ENCODE data around the gene BPIFB3.

Gene BPIFB3

DNA sequence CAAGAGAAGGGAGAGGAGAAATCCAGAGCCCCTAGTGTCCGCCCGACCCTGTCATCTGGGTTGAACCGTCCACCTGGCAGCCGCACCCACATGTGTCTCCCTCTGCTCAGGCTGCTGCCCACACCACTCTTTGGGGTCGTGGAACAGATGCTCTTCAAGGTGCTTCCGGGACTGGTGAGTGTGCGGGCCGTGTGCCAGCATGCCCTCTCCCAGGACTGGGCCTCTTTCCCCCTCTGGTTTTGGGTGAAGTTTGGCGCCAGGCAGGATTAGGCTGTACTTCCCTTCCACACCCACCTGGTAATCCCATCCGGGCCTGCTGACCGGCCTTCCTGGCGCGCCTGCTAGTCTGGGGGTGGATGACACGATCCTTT lies 7.9 kb downstream of the BPIFB3 start:
- in situ Hi-C loops (cut with MboI; ENCODE audit: low sequenced_read_pairs): no loop called here

GRCh38 chr20:33062105-33062824 lies 8.6 kb downstream of the BPIFB3 start:
- in situ Hi-C loops (cut with MboI; ENCODE audit: low sequenced_read_pairs): no loop called here

DNA sequence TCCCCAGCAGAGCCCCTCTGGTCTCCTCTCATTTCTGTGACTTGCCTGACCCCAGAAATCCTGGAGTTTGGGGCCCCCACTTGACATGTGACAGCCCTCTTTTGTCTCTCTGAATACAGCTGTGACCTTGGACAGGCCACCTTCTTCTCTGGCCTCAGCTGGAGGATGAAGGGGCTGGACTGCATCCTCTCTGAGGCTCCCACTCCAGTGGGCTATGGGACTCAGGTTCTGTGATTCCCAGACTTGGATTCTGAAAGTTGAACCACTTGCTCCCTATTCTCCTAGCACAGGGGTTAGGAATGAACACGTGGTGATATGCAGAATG lies 9.1 kb downstream of the BPIFB3 start:
- in situ Hi-C loops (cut with MboI; ENCODE audit: low sequenced_read_pairs): no loop called here

DNA sequence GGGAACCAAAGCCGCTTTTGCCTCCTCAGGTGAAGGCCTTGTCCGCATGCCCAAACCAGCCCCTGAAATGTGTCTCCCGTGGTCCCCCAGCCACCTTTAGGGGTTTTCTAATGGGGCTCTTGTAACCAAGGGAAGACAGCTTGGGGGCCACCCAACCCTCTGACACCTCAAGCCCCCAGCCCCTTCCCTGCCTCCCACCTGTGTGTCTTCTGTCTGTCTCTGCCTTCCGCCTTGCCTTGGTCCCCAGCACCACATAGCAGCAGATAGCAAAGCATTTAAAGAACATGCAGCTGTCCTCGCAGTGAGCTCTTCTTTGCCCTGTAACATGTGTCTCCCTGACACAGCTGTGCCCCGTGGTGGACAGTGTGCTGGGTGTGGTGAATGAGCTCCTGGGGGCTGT lies 9.6 kb downstream of the BPIFB3 start:
- in situ Hi-C loops (cut with MboI; ENCODE audit: low sequenced_read_pairs): no loop called here

GRCh38 chr20:33064572-33065287 lies 11.0 kb downstream of the BPIFB3 start:
- in situ Hi-C loops (cut with MboI; ENCODE audit: low sequenced_read_pairs): no loop called here

DNA sequence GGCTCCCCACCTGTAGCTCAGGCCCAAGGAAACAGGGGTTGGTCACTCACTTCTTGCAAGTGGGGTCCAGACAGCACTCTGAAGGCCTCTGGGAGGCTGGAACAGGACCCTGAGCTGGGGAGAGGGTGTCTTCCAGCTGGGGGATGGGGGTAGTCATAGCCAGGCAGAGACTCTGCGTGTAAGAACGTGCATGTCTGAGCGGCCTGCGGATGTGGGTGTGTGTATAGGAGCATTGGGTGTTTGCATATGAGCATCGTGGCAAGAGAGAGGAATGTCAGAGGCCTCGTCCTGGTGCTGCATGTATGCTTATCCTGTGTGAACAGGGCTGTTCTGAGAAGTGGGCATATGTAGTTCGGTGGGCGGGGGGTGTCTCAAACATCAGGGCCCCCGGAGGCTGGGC lies 12.1 kb downstream of the BPIFB3 start:
- in situ Hi-C loops (cut with MboI; ENCODE audit: low sequenced_read_pairs): no loop called here

GRCh38 chr20:33067806-33068205 lies 14.1 kb downstream of the BPIFB3 start:
- in situ Hi-C loops (cut with MboI; ENCODE audit: low sequenced_read_pairs): no loop called here

- in situ Hi-C loops (cut with MboI; ENCODE audit: low sequenced_read_pairs): no loop called here
Measured at GRCh38 chr20:33068251-33068939, 14.7 kb downstream of the BPIFB3 start.

DNA sequence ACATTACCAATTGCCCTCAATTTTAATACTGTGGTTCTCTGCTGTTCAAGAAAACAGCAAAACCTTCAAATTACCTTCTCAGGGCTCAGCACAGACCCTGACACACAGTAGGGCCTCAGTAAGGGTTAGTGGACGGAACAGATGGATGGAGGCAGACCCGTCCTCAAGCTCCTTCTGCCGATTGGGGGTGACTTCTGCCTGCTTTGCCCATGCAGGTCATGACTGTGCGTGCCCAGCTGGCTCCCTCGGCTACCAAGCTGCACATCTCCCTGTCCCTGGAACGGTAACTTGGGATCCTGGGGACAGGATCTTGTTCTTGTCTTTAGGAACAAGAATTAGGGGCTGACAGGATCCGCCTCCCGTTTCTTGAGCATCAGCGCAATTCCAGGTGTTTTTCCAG lies 16.0 kb downstream of the BPIFB3 start:
- in situ Hi-C loops (cut with MboI; ENCODE audit: low sequenced_read_pairs): no loop called here

DNA sequence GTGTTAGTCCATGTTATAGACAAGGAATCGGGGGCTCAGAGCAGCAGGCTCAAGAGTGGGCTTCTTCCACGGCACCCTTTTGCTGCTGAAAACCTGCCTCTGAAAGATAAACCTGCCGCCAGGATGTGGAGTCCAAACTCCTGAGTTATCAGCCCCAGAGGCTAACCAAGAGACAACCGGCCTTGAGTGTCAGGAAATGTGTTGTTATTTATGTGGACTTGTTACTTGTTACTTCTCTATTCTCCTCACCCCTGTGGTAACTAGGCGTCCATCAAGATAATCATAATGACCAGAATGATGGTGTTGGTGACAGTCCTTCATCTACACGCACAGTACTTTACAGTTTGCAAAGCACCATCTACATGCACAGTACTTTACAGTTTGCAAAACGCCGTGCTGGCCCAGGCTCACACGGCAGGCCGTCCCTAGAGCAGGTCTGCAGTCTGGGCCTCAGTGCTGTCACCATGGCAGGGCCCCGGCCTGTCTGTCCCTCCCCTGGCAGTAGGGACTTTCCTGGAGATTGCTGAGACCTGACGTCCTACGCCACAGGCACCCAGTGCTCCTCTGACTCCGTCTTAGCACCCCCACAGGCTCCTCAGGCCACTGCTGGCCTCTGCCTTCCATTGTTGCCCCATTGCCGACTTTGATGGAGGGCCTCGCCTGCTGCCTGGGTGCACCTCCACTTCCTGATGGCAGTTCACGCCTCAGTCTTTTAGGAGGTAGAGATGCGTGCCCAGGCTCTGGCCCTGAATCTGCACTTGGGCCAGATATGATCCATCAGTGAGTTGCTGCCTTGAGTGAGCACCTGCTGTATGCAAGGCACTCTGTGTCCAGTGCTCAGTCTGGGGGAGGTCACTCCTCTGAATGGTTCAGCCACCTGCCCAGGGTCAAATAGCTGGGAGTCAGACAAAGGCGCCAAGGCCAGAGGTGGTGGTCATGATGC lies 16.7 kb downstream of the BPIFB3 start:
- in situ Hi-C loops (cut with MboI; ENCODE audit: low sequenced_read_pairs): no loop called here

- in situ Hi-C loops (cut with MboI; ENCODE audit: low sequenced_read_pairs): no loop called here
Measured at GRCh38 chr20:33071198-33071597, 17.5 kb downstream of the BPIFB3 start.

DNA sequence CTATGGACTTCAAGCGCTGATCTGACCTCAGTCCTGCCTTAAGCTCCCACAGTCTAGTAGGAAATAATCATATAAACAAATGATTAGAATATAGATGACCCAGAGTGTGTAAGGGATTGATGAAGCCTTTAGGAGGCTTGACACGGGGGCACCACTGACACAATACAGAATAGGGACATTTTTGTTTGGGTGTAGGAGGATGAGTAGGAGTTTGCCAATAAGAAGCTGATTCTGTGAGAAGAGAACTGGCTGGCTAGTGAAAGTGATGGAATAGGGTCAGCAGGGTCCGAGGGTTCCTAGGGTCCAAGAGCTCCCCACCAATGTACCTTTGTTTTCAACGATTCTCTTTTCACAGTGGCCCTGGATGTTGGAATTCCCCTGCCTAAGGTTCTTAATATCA lies 18.7 kb downstream of the BPIFB3 start:
- in situ Hi-C loops (cut with MboI; ENCODE audit: low sequenced_read_pairs): no loop called here

DNA sequence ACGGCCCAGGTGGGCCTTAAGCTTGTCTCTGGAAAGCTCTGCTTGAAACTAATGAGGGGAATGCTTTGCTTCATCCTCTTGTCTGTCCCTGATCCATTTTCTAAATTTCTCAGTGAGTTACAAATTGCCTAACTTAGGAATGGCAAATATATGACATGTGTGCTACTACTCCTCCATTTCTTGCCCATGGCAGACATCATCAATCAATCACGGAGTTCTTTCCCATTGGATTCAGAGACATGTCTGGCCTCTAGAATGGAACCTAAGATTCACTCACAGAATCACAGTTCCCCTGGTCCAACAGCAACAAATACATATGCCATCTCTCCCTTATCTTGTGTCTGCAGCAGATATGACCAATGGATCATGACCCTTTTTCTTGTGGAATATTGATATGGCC lies 19.1 kb downstream of the BPIFB3 start:
- in situ Hi-C loops (cut with MboI; ENCODE audit: low sequenced_read_pairs): no loop called here

DNA sequence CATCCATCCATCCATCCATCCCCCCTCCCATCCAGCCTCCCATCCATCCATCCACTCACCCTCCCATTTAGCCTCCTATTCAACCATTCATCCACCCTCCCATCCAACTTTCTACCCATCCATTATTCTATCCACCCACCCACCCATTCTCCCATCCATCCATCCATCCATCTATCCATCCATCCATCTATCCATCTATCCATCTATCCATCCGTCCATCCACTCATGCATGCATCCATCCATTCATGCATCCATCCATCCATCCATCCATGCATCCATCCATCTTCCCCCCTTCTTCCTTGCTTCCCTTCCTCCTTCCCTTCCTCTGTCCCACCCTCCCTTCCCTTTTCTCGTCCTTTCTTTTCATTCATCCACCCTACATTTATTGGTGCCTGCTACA lies 21.0 kb downstream of the BPIFB3 start:
- in situ Hi-C loops (cut with MboI; ENCODE audit: low sequenced_read_pairs): no loop called here

GRCh38 chr20:33075281-33075680 lies 21.6 kb downstream of the BPIFB3 start:
- in situ Hi-C loops (cut with MboI; ENCODE audit: low sequenced_read_pairs): no loop called here

DNA sequence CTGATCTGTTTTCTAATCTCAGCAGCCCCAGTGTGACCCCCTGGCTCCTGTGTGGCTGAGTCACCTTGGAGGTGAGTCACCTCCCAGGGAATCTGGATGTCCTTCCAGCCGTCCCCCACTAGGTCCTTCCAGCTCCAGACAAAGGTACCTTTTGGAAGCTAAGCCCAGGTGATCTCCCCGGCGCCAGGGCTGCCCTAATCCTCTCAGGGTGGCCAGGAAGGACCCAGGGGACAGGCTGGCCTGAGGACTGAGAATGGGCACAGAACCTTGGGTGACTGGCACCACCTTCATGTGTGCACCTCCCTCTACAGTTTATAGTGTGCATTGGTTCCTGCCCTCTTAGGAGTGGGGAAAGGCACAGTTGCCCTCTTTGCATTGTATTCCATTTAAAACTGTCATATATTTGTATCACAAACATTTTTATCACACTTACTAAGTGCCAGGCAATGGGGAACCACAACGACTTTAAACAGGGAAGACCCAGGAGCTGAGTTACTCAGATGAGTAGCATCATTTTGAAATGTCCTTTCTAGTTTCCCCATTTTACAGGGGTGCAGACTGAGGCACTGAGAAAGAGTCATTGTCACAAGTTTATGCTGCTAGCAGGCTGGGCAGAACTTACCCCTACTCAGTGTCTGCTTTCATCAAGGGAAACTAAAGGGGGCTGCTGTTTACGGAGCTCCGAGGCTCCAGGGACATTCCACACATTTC lies 23.1 kb downstream of the BPIFB3 start:
- in situ Hi-C loops (cut with MboI; ENCODE audit: low sequenced_read_pairs): no loop called here

GRCh38 chr20:33079259-33079658 lies 25.6 kb downstream of the BPIFB3 start, which contains the start of gene BPIFB4:
Gene BPIFB4 (plus strand): TSS chr20:33079643. CDS start chr20:33081527, 1,884 bp downstream.
- in situ Hi-C loops (cut with MboI; ENCODE audit: low sequenced_read_pairs): no loop called here

DNA sequence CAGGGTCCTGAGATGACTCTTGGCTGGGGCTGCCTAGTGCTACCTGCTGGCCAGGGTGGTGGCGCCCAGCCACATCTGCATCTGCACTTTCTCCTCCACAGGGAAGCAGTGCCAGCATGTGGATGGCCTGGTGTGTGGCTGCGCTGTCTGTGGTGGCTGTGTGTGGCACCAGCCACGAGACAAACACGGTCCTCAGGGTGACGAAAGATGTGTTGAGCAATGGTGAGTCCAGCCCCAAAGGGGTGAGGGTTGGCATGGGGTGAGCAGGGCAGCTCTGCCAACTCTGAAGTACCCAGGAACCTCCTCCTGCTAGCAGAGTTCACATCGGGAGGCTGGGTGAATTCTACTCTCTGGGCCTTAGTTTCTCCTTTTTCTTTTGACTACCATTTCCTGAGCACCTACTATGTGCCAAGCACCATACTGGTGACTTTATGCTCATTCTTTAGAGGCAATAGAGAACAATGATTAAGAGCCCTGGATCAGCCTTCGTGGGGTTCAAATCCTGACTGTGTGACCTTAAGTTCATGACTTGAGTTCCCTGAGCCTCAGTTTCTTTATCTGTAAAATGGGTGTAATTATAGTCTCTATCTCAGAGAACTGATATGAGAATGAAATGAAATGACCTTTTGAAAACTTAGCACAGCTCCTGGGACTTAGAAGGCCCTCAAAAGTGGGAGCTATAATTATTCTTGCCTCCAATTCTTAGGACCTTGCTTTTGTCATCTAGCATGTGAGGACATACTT lies 27.9 kb downstream of the BPIFB3 start:
- in situ Hi-C loops (cut with MboI; ENCODE audit: low sequenced_read_pairs): no loop called here

- in situ Hi-C loops (cut with MboI; ENCODE audit: low sequenced_read_pairs): no loop called here
Measured at GRCh38 chr20:33082546-33082945, 28.8 kb downstream of the BPIFB3 start.
